Neural cell (in vitro differentiated cells): ENCODE measurements around the gene GAD2. TPM values are rescaled to one million over a fixed set of nuclear protein-coding genes. Genes with fewer than 3 reads are reported as not detected.

Experiments
- H2AFZ ChIP-seq: fragments of 200-600, 300-800 bp; sonication (generic), shearing (Covaris generic); 2 replicates; pipeline ENCODE4 v1.6.0; 2014; ENCODE audit warnings: low read depth, mild to moderate bottlenecking, antibody characterized with exemption, low read length, moderate library complexity
- H3F3A ChIP-seq: fragments of 200-600 bp; shearing (Covaris generic); 2 replicates; pipeline ENCODE4 v1.6.1; 2016; ENCODE audit warnings: mild to moderate bottlenecking, moderate library complexity, mixed read lengths, antibody characterized with exemption, low read length; ENCODE audit not compliant: insufficient read depth, poor library complexity, severe bottlenecking
- H3K27ac ChIP-seq: fragments of 200-600, 300-800 bp; sonication (generic), shearing (Covaris generic); 2 replicates; pipeline ENCODE4 v1.5.1; 2014; ENCODE audit warnings: mild to moderate bottlenecking, low read length, moderate library complexity
- H3K27me3 ChIP-seq: fragments of 300-800, 200-600 bp; sonication (generic), shearing (Covaris generic); 2 replicates; pipeline ENCODE4 v1.6.0; 2014; ENCODE audit warnings: mild to moderate bottlenecking, low read depth, low read length, moderate library complexity; ENCODE audit not compliant: insufficient read depth
- H3K36me3 ChIP-seq: fragments of 300-800, 200-600 bp; sonication (generic), shearing (Covaris generic); 2 replicates; pipeline ENCODE4 v1.5.1; 2014; ENCODE audit warnings: mild to moderate bottlenecking, antibody characterized with exemption, low read length, moderate library complexity; ENCODE audit not compliant: insufficient read depth
- H3K4me2 ChIP-seq: fragments of 300-800, 200-600 bp; sonication (generic), shearing (Covaris generic); 2 replicates; pipeline ENCODE4 v1.6.0; 2014; ENCODE audit warnings: mild to moderate bottlenecking, low read length
- H3K4me3 ChIP-seq: fragments of 300-800, 200-600 bp; sonication (generic), shearing (Covaris generic); 2 replicates; pipeline ENCODE4 v1.5.1; 2014; ENCODE audit warnings: mild to moderate bottlenecking, low read length, moderate library complexity
- H3K79me2 ChIP-seq: fragments of 200-600 bp; shearing (Covaris generic); replicated peaks from 2 replicates; pipeline ENCODE4 v1.6.0; 2014; ENCODE audit warnings: mild to moderate bottlenecking, low read length, moderate library complexity; ENCODE audit not compliant: insufficient read depth
- H3K9ac ChIP-seq: fragments of 300-800, 200-600 bp; sonication (generic), shearing (Covaris generic); 2 replicates; pipeline ENCODE4 v1.6.1; 2016; ENCODE audit warnings: mild to moderate bottlenecking, low read length, mixed read lengths
- H3K9me2 ChIP-seq: fragments of 200-600 bp; shearing (Covaris generic); 2 replicates; pipeline ENCODE4 v1.6.1; 2016; ENCODE audit warnings: mild to moderate bottlenecking, low read length, mixed read lengths; ENCODE audit not compliant: insufficient read depth
- H3K9me3 ChIP-seq: fragments of 200-600, 300-800 bp; sonication (generic), shearing (Covaris generic); 2 replicates; pipeline ENCODE4 v1.6.1; 2016; ENCODE audit warnings: mild to moderate bottlenecking, mixed run types, low read length, moderate library complexity, mixed read lengths
- H4K20me1 ChIP-seq: fragments of 200-600 bp; shearing (Covaris generic); 2 replicates; pipeline ENCODE4 v1.6.1; 2016; ENCODE audit warnings: mild to moderate bottlenecking, mixed run types; ENCODE audit not compliant: insufficient read depth
- CTCF ChIP-seq: fragments of 450-650 bp; IDR thresholded peaks from 2 replicates; pipeline ENCODE4 v1.5.1; 2014; ENCODE audit warnings: antibody characterized with exemption, mild to moderate bottlenecking, moderate library complexity; ENCODE audit not compliant: poor library complexity, severe bottlenecking
- EP300 ChIP-seq: fragments of 450-650 bp; conservative IDR thresholded peaks from 2 replicates; pipeline ENCODE4 v1.6.1; 2014; ENCODE audit warnings: antibody characterized with exemption, mild to moderate bottlenecking, moderate library complexity; ENCODE audit not compliant: poor library complexity, severe bottlenecking
- EZH2 ChIP-seq: fragments of 200-600, 300-800 bp; shearing (Covaris generic), sonication (generic); IDR thresholded peaks from 2 replicates; pipeline ENCODE4 v1.6.1; 2014; ENCODE audit warnings: antibody characterized with exemption, low read length, borderline replicate concordance, mild to moderate bottlenecking; ENCODE audit not compliant: insufficient read depth, poor library complexity, severe bottlenecking
- MXI1 ChIP-seq: fragments of 450-650 bp; conservative IDR thresholded peaks from 2 replicates; pipeline ENCODE4 v1.6.1; 2014; ENCODE audit warnings: antibody characterized with exemption, mild to moderate bottlenecking; ENCODE audit not compliant: poor library complexity, severe bottlenecking
- POLR2AphosphoS5 ChIP-seq: IDR thresholded peaks from 2 replicates; pipeline ENCODE4 v1.6.1; 2012
- RAD21 ChIP-seq: fragments of 450-650 bp; conservative IDR thresholded peaks from 2 replicates; pipeline ENCODE4 v1.6.1; 2014; ENCODE audit warnings: antibody characterized with exemption, mild to moderate bottlenecking, moderate library complexity
- REST ChIP-seq: IDR thresholded peaks from 2 replicates; pipeline ENCODE4 v1.6.1; 2012; ENCODE audit warnings: borderline replicate concordance
- SMC3 ChIP-seq: fragments of 450-650 bp; conservative IDR thresholded peaks from 2 replicates; pipeline ENCODE4 v1.6.1; 2014; ENCODE audit warnings: antibody characterized with exemption, mild to moderate bottlenecking, moderate library complexity; ENCODE audit not compliant: poor library complexity
- TAF1 ChIP-seq: IDR thresholded peaks from 2 replicates; pipeline ENCODE4 v1.6.1; 2012; ENCODE audit warnings: low read depth
- polyA plus RNA-seq: library from polyadenylated mRNA; depleted of rRNA; stranded (reverse); fragments of >200 nt; gene quantifications from 2 replicates; pipeline ENCODE4 v1.2.3, GENCODE V29; 2014

The GAD2 gene
- polyA plus RNA-seq, 1 donor from 2014 or later: 192 TPM

GRCh38 chr10:26296360-26296759 is 79.8 kb downstream of the GAD2 start:
- no peak overlapping the region for H3K4me3 ChIP-seq
- TF ChIP-seq CTCF (no peak), MXI1 (no peak), SMC3 (no peak), EZH2 (no peak), TAF1 (no peak), REST (no peak), RAD21 (no peak), POLR2AphosphoS5 (no peak), EP300 (no peak)
- no peak overlapping the region for H3K27ac ChIP-seq
- no peaks in the 10 kb centered on the region for H3K9me3 ChIP-seq
- H3K4me2 ChIP-seq: no peak overlapping the region
- peaks cover 32% of the 10 kb centered on the region for H3K36me3 ChIP-seq
- H3K79me2 ChIP-seq: no peaks in the 10 kb centered on the region
- H3K9ac ChIP-seq: no peak overlapping the region
- no peaks in the 10 kb centered on the region for H3K9me2 ChIP-seq
- H2AFZ ChIP-seq: no peak overlapping the region
- peaks cover 5% of the 10 kb centered on the region for H3F3A ChIP-seq
- H3K27me3 ChIP-seq: no peaks in the 10 kb centered on the region
- H4K20me1 ChIP-seq: no peaks in the 10 kb centered on the region

GRCh38 chr10:26300001-26300400 is 83.4 kb downstream of the GAD2 start:
- Histone ChIP-seq H3K27ac (no peak overlapping the region), H4K20me1 (no peaks in the 10 kb centered on the region), H3K79me2 (no peaks in the 10 kb centered on the region), H3K4me2 (no peak overlapping the region), H3K9ac (no peak overlapping the region), H2AFZ (no peak overlapping the region), H3K9me2 (no peaks in the 10 kb centered on the region), H3F3A (no peaks in the 10 kb centered on the region), H3K36me3 (peaks cover 39% of the 10 kb centered on the region), H3K4me3 (no peak overlapping the region), H3K9me3 (no peaks in the 10 kb centered on the region), H3K27me3 (no peaks in the 10 kb centered on the region)
- TF ChIP-seq RAD21: no peak

- Histone ChIP-seq H3K79me2 (no peaks in the 10 kb centered on the region), H4K20me1 (no peaks in the 10 kb centered on the region), H3F3A (no peaks in the 10 kb centered on the region)
These were observed 86.8 kb downstream of the GAD2 start for GRCh38 chr10:26303366-26303765.

More at GRCh38 chr10:26303366-26303765, 86.8 kb downstream of the GAD2 start:
- Histone ChIP-seq H3K9me2 (no peaks in the 10 kb centered on the region), H3K27ac (no peak overlapping the region), H3K36me3 (peaks cover 31% of the 10 kb centered on the region), H3K4me2 (no peak overlapping the region), H2AFZ (no peak overlapping the region), H3K9ac (no peak overlapping the region), H3K27me3 (no peaks in the 10 kb centered on the region), H3K4me3 (no peak overlapping the region), H3K9me3 (no peaks in the 10 kb centered on the region)
- TF ChIP-seq MXI1: no peak
- no peak for TF ChIP-seq POLR2AphosphoS5
- no peak for TF ChIP-seq SMC3
- no peak for TF ChIP-seq EP300
- TF ChIP-seq TAF1: no peak
- no peak for TF ChIP-seq EZH2
- TF ChIP-seq RAD21: no peak
- no peak for TF ChIP-seq CTCF
- TF ChIP-seq REST: no peak
